ENCODE measurements around the gene RPS5. TPM values are rescaled to one million over a fixed set of nuclear protein-coding genes. Genes with fewer than 3 reads are reported as not detected.
A peak's percentile ranks its signal among the peaks of the same experiment; 100 is the strongest.

RPS5 gene
- polyA plus RNA-seq, 4 donors, result 863 to 1,751 (median 1,458) TPM

- no peak for FAIRE-seq
Observed at GRCh38 chr19:58353717-58354477, 33.2 kb upstream of the RPS5 start.

GRCh38 chr19:58354478-58355030 is 32.5 kb upstream of the RPS5 start:
- no peaks in the 10 kb centered on the region for H3K9me3 ChIP-seq (ENCODE audit: control insufficient read depth in 2 of 2, insufficient read depth in 1 of 2, low read depth in 1 of 2, low read length in 1 of 2)
- peaks cover 0 to 11% (median 4%) of the 10 kb centered on the region in 3 donors for H3K4me1 ChIP-seq (ENCODE audit: control insufficient read depth in 3 of 3, insufficient read depth in 2 of 3, low read depth in 1 of 3, low read length in 2 of 3)
- H3K27ac ChIP-seq (ENCODE audit: low read depth in 1 of 3, low read length in 2 of 3), result no peak overlapping the region
- WGBS, 3 donors, result 74 to 84% (median 77%) methylated on average over 6 of the region's 6 CpGs
- H3K27me3 ChIP-seq (ENCODE audit: control insufficient read depth in 3 of 3, insufficient read depth in 3 of 3, low read length in 3 of 3), result peaks cover 0 to 76% (median 3%) of the 10 kb centered on the region in 3 donors
- DNase-seq (no peak), FAIRE-seq (no peak)
- H3K36me3 ChIP-seq (ENCODE audit: control insufficient read depth in 3 of 3, insufficient read depth in 2 of 3, low read depth in 1 of 3, low read length in 3 of 3), result peaks cover 0 to 5% (median 0%) of the 10 kb centered on the region in 3 donors
- no peak overlapping the region for H3K4me3 ChIP-seq (ENCODE audit: low read depth in 1 of 3, low read length in 3 of 3)

More at GRCh38 chr19:58353717-58354477, 33.2 kb upstream of the RPS5 start:
- peaks cover 0 to 2% (median 0%) of the 10 kb centered on the region in 3 donors for H3K36me3 ChIP-seq (ENCODE audit: control insufficient read depth in 3 of 3, insufficient read depth in 2 of 3, low read depth in 1 of 3, low read length in 3 of 3)
- no peaks in the 10 kb centered on the region for H3K9me3 ChIP-seq (ENCODE audit: control insufficient read depth in 2 of 2, insufficient read depth in 1 of 2, low read depth in 1 of 2, low read length in 1 of 2)
- DNase-seq, result no peak
- no peak overlapping the region for H3K27ac ChIP-seq (ENCODE audit: low read depth in 1 of 3, low read length in 2 of 3)
- H3K4me1 ChIP-seq (ENCODE audit: control insufficient read depth in 3 of 3, insufficient read depth in 2 of 3, low read depth in 1 of 3, low read length in 2 of 3), result peaks cover 0 to 11% (median 4%) of the 10 kb centered on the region in 3 donors
- 82 to 86% (median 86%) methylated on average over 15 of the region's 15 CpGs for WGBS, 3 donors
- H3K27me3 ChIP-seq (ENCODE audit: control insufficient read depth in 3 of 3, insufficient read depth in 3 of 3, low read length in 3 of 3), result peaks cover 0 to 82% (median 3%) of the 10 kb centered on the region in 3 donors
- no peak overlapping the region for H3K4me3 ChIP-seq (ENCODE audit: low read depth in 1 of 3, low read length in 3 of 3)

- H3K27ac ChIP-seq (ENCODE audit: low read depth in 1 of 3, low read length in 2 of 3), result no peak overlapping the region
- WGBS, 3 donors, result 90 to 93% (median 90%) methylated on average over 10 of the region's 10 CpGs
- no peaks in the 10 kb centered on the region for H3K9me3 ChIP-seq (ENCODE audit: control insufficient read depth in 2 of 2, insufficient read depth in 1 of 2, low read depth in 1 of 2, low read length in 1 of 2)
- FAIRE-seq (no peak), DNase-seq (no peak)
- peaks cover 0 to 68% (median 3%) of the 10 kb centered on the region in 3 donors for H3K27me3 ChIP-seq (ENCODE audit: control insufficient read depth in 3 of 3, insufficient read depth in 3 of 3, low read length in 3 of 3)
- H3K4me3 ChIP-seq (ENCODE audit: low read depth in 1 of 3, low read length in 3 of 3), result no peak overlapping the region
- peaks cover 0 to 5% (median 0%) of the 10 kb centered on the region in 3 donors for H3K36me3 ChIP-seq (ENCODE audit: control insufficient read depth in 3 of 3, insufficient read depth in 2 of 3, low read depth in 1 of 3, low read length in 3 of 3)
- H3K4me1 ChIP-seq (ENCODE audit: control insufficient read depth in 3 of 3, insufficient read depth in 2 of 3, low read depth in 1 of 3, low read length in 2 of 3), result peaks cover 0 to 11% (median 4%) of the 10 kb centered on the region in 3 donors
Observed at GRCh38 chr19:58355215-58355796, 31.8 kb upstream of the RPS5 start.

GRCh38 chr19:58355908-58356765 is 30.9 kb upstream of the RPS5 start:
- Histone ChIP-seq H3K27me3 (ENCODE audit: control insufficient read depth in 3 of 3, insufficient read depth in 3 of 3, low read length in 3 of 3) (peaks cover 0 to 60% (median 3%) of the 10 kb centered on the region in 3 donors), H3K9me3 (ENCODE audit: control insufficient read depth in 2 of 2, insufficient read depth in 1 of 2, low read depth in 1 of 2, low read length in 1 of 2) (no peaks in the 10 kb centered on the region), H3K36me3 (ENCODE audit: control insufficient read depth in 3 of 3, insufficient read depth in 2 of 3, low read depth in 1 of 3, low read length in 3 of 3) (peaks cover 0 to 5% (median 0%) of the 10 kb centered on the region in 3 donors), H3K4me1 (ENCODE audit: control insufficient read depth in 3 of 3, insufficient read depth in 2 of 3, low read depth in 1 of 3, low read length in 2 of 3) (peaks cover 0 to 11% (median 4%) of the 10 kb centered on the region in 3 donors), H3K27ac (ENCODE audit: low read depth in 1 of 3, low read length in 2 of 3) (no peak overlapping the region), H3K4me3 (ENCODE audit: low read depth in 1 of 3, low read length in 3 of 3) (peak overlapping the region in 2 of 3 donors; percentile 19 to 28)
- FAIRE-seq (no peak), DNase-seq (peak in 1 of 2 donors; percentile 70)
- WGBS, 3 donors, result 10 to 38% (median 27%) methylated on average over 80 to 94 of the region's 94 CpGs

GRCh38 chr19:58356766-58357480 is 30.1 kb upstream of the RPS5 start:
- H3K4me3 ChIP-seq (ENCODE audit: low read depth in 1 of 3, low read length in 3 of 3), result peak overlapping the region; percentile 10 to 28 (median 19)
- peaks cover 0 to 5% (median 0%) of the 10 kb centered on the region in 3 donors for H3K36me3 ChIP-seq (ENCODE audit: control insufficient read depth in 3 of 3, insufficient read depth in 2 of 3, low read depth in 1 of 3, low read length in 3 of 3)
- no peak for FAIRE-seq
- DNase-seq, result no peak
- no peak overlapping the region for H3K27ac ChIP-seq (ENCODE audit: low read depth in 1 of 3, low read length in 2 of 3)
- no peaks in the 10 kb centered on the region for H3K9me3 ChIP-seq (ENCODE audit: control insufficient read depth in 2 of 2, insufficient read depth in 1 of 2, low read depth in 1 of 2, low read length in 1 of 2)
- peaks cover 0 to 14% (median 4%) of the 10 kb centered on the region in 3 donors for H3K4me1 ChIP-seq (ENCODE audit: control insufficient read depth in 3 of 3, insufficient read depth in 2 of 3, low read depth in 1 of 3, low read length in 2 of 3)
- peaks cover 0 to 53% (median 0%) of the 10 kb centered on the region in 3 donors for H3K27me3 ChIP-seq (ENCODE audit: control insufficient read depth in 3 of 3, insufficient read depth in 3 of 3, low read length in 3 of 3)
- WGBS, 3 donors, result 22 to 61% (median 49%) methylated on average over 69 to 75 of the region's 75 CpGs

GRCh38 chr19:58357481-58358145 is 29.5 kb upstream of the RPS5 start:
- DNase-seq (no peak), FAIRE-seq (no peak)
- WGBS, 3 donors, result 71 to 83% (median 81%) methylated on average over 16 to 19 of the region's 19 CpGs

GRCh38 chr19:58361900-58362271 is 25.2 kb upstream of the RPS5 start:
- Histone ChIP-seq H3K4me1 (ENCODE audit: control insufficient read depth in 3 of 3, insufficient read depth in 2 of 3, low read depth in 1 of 3, low read length in 2 of 3) (peaks cover 0 to 6% (median 3%) of the 10 kb centered on the region in 3 donors), H3K27ac (ENCODE audit: low read depth in 1 of 3, low read length in 2 of 3) (peak overlapping the region; percentile 90 to 98 (median 97)), H3K9me3 (ENCODE audit: control insufficient read depth in 2 of 2, insufficient read depth in 1 of 2, low read depth in 1 of 2, low read length in 1 of 2) (no peaks in the 10 kb centered on the region), H3K27me3 (ENCODE audit: control insufficient read depth in 3 of 3, insufficient read depth in 3 of 3, low read length in 3 of 3) (peaks cover 0 to 8% (median 0%) of the 10 kb centered on the region in 3 donors), H3K4me3 (ENCODE audit: low read depth in 1 of 3, low read length in 3 of 3) (peak overlapping the region; percentile 62 to 91 (median 75)), H3K36me3 (ENCODE audit: control insufficient read depth in 3 of 3, insufficient read depth in 2 of 3, low read depth in 1 of 3, low read length in 3 of 3) (peaks cover 0 to 16% (median 0%) of the 10 kb centered on the region in 3 donors)
- 3 to 8% (median 6%) methylated on average over 28 of the region's 28 CpGs for WGBS, 3 donors
- DNase-seq, result no peak
- no peak for FAIRE-seq

More at GRCh38 chr19:58357481-58358145, 29.5 kb upstream of the RPS5 start:
- no peak overlapping the region for H3K27ac ChIP-seq (ENCODE audit: low read depth in 1 of 3, low read length in 2 of 3)
- peaks cover 0 to 46% (median 0%) of the 10 kb centered on the region in 3 donors for H3K27me3 ChIP-seq (ENCODE audit: control insufficient read depth in 3 of 3, insufficient read depth in 3 of 3, low read length in 3 of 3)
- H3K4me1 ChIP-seq (ENCODE audit: control insufficient read depth in 3 of 3, insufficient read depth in 2 of 3, low read depth in 1 of 3, low read length in 2 of 3), result peaks cover 0 to 14% (median 4%) of the 10 kb centered on the region in 3 donors
- H3K9me3 ChIP-seq (ENCODE audit: control insufficient read depth in 2 of 2, insufficient read depth in 1 of 2, low read depth in 1 of 2, low read length in 1 of 2), result no peaks in the 10 kb centered on the region
- no peak overlapping the region for H3K4me3 ChIP-seq (ENCODE audit: low read depth in 1 of 3, low read length in 3 of 3)
- peaks cover 0 to 5% (median 0%) of the 10 kb centered on the region in 3 donors for H3K36me3 ChIP-seq (ENCODE audit: control insufficient read depth in 3 of 3, insufficient read depth in 2 of 3, low read depth in 1 of 3, low read length in 3 of 3)
